HG03565 (cell line): ENCODE data around the gene ANKH.
"Not testable (repeated sequence)": the region's sequence is repeated elsewhere in the genome, so short reads cannot be mapped to it uniquely, and the experiment has no call there.

Experiments used
- ATAC-seq: cut with Tn5 transposase; IDR thresholded peaks from one replicate; pipeline ENCODE4 v1.9.1; 2021; ENCODE audit warnings: mild to moderate bottlenecking, moderate library complexity; ENCODE audit not compliant: unreplicated experiment

Gene ANKH

GRCh38 chr5:14884062-14884612 is 12.6 kb upstream of the ANKH start:
- ATAC-seq = no peak

DNA sequence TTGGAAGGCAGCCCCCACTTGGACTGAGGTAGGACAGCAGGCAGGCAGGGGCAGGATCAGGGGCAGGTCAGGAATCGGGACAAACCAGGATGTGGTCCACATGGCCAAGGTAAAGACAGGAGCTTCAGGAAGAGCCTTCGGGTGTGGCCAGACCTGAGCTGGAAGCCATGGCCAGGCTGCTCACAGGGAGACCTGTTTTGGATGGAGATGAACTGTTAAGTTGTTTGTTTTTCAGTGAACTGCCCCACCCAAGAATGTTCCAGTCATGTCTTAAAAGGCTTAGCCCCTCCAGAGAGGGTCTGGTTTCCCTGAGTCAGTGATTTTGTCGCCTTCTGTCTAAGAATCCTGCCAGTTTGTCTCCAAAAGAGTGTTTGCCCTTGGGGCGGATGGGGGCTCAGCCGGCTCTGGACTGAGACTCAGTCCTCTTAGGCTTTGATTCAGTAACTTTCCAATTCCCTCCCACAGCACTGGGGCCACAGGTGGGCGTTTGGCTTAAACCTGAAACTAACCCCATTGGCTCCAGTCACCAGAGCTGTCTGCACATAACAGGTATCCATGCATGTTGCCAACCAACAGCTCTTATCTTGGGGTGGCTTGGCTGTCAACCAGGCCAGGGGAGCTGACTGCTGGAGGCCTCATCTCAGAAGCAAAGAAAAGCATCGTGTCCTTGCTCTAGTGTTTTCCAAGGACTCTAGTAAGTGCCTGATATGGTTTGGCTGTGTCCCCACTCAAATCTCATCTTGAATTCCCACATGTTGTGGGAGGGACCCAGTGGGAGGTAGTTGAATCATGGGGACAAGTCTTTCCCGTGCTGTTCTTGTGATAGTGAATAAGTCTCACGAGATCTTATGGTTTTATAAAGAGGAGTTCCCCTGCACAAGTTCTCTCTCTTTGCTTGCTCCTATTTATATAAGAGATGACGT is 11.3 kb upstream of the ANKH start:
- no peak for ATAC-seq

- ATAC-seq = no peak
Observed at GRCh38 chr5:14881826-14882225, 10.2 kb upstream of the ANKH start.

GRCh38 chr5:14880688-14881087 is 9.1 kb upstream of the ANKH start:
- no peak for ATAC-seq

DNA sequence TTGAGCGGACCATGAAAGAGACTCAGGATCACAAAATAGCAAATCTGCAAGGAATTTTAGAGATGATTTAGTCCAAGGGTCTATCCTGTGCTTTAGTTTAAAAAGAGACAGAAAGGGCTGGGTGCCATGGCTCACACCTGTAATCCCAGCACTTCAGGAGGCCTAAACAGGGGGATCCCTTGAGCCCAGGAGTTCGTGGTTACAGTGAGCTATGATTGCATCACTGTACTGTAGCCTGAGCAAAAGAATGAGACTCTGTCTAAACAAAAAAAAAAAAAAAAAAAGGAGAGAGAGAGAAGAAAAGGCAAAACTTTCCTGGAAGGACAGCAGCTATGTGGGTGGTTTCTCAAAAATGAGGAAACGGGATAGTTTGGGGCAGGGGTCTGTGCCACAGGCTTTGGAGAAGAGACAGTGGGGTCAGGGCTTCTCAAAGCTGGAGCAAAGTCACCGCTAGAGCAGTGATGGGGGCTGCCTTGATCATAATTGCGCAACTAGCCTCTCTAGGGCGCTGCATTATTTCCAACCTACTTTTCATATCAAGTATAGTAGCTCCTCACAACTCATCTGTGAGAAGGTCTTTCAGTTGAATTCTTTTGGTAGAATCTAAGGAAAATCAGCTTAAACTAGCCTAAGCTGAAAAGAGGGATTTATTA is 8.5 kb upstream of the ANKH start:
- no peak for ATAC-seq

DNA sequence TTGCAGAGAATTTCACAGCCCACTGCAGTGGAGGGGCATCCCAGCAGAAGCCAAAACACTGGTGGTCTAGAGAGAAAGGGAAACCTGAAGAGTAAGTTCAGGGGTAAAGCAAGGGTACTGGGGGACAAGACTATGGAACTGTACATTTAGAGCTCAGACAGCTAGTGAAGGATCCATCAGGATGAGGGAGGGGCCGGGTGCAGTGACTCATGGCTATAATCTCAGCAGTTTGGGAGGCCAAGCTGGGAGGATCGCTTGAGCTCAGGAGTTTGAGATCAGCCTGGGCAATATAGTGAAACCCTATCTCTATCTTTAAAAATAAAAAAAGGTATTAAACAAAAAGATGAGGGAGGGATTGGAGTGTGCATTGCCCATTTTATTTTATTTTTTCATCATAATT is 7.8 kb upstream of the ANKH start:
- ATAC-seq = no peak

GRCh38 chr5:14878192-14878591 is 6.6 kb upstream of the ANKH start:
- ATAC-seq = not testable (repeated sequence)

GRCh38 chr5:14876095-14876494 is 4.5 kb upstream of the ANKH start:
- no peak for ATAC-seq

DNA sequence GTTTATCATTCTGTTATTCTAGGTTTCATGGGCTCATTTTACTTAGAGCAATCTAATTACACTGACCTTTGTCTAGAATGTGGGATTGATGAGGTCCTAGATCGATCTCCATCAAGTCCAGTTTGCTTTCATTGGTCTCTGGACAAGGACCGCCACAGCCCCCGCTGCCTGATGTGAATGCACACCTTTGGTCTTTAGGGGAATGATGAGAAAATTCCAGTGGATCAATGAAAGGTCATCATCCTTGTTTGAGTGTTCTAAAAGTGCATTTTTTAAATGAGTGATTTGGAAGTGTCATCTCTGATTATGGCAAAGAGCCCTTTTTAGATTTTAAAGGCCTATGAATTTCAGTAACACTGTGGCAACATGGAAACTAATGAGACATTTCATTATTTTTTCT is 2.2 kb upstream of the ANKH start:
- no peak for ATAC-seq

GRCh38 chr5:14873093-14873492 is 1.5 kb upstream of the ANKH start:
- ATAC-seq = no peak

- ATAC-seq = peak; percentile 33
Observed at GRCh38 chr5:14872070-14872989, 752 bp upstream of the ANKH start.

- no peak for ATAC-seq
Observed at GRCh38 chr5:14870337-14871213, 1.0 kb downstream of the ANKH start.

GRCh38 chr5:14869668-14870164 is 1.9 kb downstream of the ANKH start:
- no peak for ATAC-seq

DNA sequence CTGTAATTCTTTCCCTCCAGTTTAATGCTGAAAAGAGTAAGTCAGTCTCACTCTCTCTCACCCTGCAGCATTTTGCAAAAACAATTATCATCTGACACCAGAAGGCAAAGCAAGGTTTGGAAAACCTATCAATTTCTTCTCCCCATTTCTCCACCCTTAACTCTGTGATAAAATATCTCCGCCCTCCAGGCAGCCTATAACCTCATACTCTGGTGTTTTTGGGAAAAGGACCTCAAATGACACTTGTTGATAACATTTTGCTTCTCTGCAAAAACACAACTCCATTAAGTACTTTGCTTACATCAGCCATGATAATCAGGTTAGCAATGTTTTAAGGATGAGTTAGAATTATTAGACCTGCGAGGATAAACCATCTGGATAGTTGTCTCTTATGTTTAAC is 2.3 kb downstream of the ANKH start:
- no peak for ATAC-seq

GRCh38 chr5:14868771-14869170 is 2.8 kb downstream of the ANKH start:
- no peak for ATAC-seq

GRCh38 chr5:14864181-14864812 is 7.3 kb downstream of the ANKH start:
- ATAC-seq = no peak

DNA sequence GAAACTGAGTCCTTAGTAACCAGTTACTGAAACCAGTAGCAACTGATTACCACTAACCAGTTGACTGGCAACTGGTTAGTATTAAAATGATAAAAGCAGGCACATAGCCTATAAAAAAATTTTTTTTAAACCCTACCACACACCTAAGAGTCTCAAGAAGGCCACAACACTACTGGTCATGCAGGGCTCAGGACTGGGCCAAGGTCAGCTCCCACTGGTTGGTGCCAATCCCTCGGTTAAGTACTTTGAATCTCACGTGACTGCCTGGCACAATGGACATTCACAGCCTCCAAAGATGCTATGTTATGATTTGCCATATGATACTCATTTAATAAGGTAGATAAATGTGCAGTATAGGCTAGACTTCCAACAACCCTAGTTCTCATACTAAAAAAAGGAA is 8.5 kb downstream of the ANKH start:
- no peak for ATAC-seq

GRCh38 chr5:14861123-14861765 is 10.3 kb downstream of the ANKH start:
- ATAC-seq = no peak

DNA sequence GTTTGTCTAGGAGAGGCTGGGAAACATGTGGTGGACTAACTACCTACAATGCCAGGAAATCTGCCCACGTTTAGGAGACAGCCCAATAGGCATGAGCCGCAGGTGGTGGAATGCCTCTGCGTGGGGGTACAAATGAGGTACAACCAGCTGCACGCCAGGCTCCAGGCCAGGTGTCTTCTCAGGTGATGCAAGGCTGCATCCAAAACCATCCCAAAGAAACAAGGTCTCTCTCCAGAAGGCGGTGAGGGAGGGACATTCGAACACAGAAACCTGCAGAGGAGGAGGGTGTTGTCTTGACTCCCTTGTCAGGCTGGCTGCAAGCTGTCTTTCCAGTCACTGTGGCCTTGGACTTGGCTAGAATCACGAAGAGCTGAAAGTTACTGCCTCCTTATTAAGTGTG is 11.6 kb downstream of the ANKH start:
- ATAC-seq = no peak
